Ecto neural progenitor cell (in vitro differentiated cells): Measurements from ENCODE around the gene RNF220.
"Not testable (repeated sequence)": the region's sequence is repeated elsewhere in the genome, so short reads cannot be mapped to it uniquely, and the experiment has no call there.

Source experiments
- DNase-seq: peaks from one replicate; pipeline ENCODE4 v3.0.0-alpha.2; 2018; ENCODE audit warnings: low spot score

Gene RNF220

DNA sequence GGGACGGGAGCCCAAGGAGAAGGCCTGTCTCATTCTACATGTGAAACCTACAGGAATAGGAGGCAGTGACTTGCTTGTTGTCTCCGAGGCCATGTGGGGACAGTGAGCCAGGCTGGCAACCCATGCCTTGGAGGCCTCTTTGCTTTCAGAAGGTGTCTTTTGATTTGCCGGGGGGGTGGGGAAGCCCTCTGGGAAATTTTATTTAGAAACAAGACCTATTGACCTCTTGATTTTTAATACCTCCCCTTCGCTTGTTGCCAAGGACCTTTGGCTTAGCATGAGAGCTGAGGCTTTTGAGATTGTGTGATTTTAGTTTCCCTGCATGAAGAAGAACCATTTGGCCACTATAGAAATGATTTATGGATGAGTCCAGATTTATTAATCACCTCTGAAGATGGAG lies 273.6 kb downstream of the RNF220 start:
- no peak for DNase-seq

DNA sequence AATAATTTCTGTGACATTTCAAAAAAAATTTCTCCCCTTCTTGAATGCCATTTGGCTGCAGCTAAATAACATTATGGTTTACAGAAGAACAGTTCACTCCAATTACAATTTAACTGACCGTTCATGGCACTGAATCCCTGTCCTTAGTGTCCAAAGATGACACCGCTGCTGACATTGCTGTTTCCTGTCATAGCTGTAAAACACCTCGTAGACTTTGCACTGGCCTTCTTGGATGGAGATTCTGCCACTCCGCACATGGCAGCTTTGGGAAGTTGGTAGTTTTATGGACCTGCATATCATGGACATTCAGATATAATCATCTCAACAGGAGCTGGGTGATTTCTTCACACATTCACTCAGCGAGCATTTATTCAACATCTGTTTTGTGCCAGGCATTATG lies 274.4 kb downstream of the RNF220 start:
- DNase-seq = no peak

DNA sequence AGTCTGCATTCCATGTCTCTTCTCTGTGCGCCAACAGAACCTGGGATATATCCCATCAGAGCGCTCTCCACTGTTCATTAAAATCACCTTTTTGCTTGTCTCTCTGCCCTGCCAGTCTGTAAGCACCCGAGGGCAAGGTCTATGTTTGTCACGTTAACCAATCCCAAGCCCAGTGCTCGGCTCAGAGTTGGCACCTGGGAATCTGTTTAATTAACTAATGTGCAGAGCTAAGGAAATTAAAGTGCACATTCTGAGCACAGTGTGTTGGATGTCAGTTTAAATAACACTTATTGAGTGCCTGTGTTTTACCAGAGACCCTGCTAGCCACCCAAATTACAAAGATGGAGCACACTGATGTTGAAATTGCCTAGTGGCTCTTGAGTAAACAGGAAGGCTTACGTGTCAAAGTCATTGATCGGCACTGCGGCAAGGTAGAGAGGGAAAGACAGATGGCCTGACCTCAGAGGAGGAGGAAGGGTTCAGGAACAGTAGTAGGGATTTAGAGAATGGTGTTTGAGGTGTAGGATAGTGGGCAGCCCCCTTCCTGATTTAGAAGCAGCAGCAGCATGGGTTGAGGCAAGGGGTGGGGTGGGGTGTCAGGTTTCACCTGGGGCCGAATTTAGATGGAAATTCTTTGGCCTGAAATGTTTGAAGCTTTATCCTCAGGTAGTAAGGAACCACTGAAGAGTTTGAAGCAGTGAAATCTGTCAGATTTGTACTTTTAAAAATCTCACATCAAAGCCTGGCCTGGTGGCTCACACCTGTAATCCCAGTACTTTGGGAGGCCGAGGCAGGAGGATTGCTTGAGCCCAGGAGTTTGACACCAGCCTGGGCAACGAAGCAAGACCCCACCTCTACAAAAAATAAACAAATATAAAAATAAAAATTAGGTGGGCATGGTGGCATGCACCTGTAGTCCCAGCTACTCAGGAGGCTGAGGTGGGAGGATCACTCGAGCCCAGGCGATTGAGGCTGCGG lies 277.1 kb downstream of the RNF220 start:
- no peak for DNase-seq

GRCh38 chr1:44682883-44683265 lies 277.8 kb downstream of the RNF220 start:
- no peak for DNase-seq

DNA sequence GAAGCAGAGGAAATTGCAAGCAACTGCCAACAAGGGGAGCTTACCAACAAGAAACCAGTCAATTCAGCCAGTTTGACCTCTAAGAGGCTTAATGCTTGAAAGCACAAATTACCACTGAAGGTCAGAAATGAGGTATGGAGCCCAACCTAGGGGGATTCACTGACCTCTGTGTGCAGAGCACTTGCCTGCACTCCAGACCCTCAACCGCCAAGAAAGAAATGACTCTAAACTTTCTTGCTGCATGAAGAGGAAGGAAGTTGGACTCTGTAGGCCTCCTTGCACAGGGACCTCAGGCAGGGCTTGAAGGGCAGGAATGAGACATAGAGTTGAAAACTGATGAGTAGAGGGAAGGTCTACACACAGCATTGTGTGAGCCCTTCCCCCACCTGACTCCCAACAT lies 279.5 kb downstream of the RNF220 start:
- no peak for DNase-seq

DNA sequence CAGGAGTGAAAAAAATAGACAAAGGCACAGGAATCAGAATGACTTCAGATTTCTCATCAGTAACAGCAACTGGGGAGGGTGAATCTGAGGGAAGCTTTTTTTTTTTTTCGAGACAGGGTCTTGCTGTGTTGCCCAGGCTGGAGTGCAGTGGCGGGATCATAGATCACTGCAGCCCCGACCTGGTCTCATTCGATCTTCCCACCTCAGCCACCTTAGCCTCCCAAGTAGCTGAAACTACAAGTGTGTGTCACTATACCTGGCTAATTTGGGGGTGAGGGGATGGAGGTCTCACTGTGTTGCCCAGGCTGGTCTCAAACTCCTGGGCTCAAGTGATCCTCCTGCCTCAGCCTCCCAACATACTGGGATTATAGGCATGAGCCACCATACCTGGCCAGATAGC lies 280.2 kb downstream of the RNF220 start:
- no peak for DNase-seq

- no peak for DNase-seq
Measured at GRCh38 chr1:44685881-44686280, 280.8 kb downstream of the RNF220 start.

DNA sequence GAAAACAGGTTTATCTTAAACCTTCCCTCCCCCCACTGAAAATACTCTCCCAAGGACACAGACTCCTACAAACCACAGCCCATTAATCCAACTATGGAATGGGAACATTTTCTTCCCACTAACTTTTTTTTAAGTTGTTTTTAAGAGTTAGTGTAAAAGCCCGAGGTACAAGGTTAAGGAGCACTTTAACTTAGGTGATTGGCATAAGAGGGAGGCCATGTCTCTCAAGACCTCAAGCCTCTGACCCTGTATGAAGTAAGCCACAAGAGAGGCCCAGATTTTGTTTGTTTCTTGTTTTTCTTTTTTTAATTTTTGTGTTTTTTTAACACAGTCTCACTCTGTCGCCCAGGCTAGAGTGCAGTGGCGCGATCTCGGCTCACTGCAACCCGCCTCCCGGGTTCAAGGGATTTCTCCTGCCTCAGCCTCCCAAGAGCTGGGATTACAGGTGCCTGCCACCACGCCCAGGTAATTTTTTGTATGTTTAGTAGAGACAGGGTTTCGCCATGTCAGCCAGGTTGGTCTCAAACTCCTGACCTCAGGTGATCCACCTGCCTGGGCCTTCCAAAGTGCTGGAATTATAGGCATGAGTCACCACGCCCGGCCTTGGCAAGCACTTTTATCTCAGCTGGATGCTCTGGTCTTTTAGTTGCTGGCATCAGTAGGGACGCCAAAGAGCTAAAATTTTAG lies 283.8 kb downstream of the RNF220 start:
- DNase-seq = no peak

- no peak for DNase-seq
Measured at GRCh38 chr1:44689447-44689765, 284.4 kb downstream of the RNF220 start.

GRCh38 chr1:44693159-44693558 lies 288.1 kb downstream of the RNF220 start:
- DNase-seq = no peak

- no peak for DNase-seq
Measured at GRCh38 chr1:44693900-44694299, 288.8 kb downstream of the RNF220 start.

GRCh38 chr1:44694863-44695478 lies 289.9 kb downstream of the RNF220 start:
- no peak for DNase-seq

GRCh38 chr1:44695671-44696070 lies 290.6 kb downstream of the RNF220 start:
- no peak for DNase-seq

DNA sequence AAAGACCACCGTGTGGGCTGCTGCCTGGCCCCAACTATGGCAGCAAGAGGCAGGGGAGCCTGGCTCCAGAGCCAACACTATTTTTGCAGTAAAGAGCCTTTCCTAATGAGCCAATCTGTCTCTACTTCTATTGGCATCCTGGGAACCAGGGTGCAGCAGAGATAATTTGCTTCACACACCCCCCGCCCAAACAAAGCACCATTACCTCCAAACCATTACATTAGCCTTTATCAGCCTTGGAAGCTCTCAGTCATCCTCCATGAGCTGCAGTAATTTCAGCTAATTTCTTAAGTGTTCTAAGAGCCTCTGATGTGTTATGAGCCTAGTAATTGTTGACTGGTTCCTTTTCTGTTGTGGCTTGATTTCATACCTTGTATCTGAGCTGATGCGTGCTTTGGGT lies 291.0 kb downstream of the RNF220 start:
- DNase-seq = no peak

GRCh38 chr1:44696789-44697345 lies 291.8 kb downstream of the RNF220 start:
- DNase-seq = no peak

GRCh38 chr1:44698138-44698537 lies 293.1 kb downstream of the RNF220 start:
- DNase-seq = no peak

- DNase-seq = not testable (repeated sequence)
Measured at GRCh38 chr1:44699375-44699774, 294.3 kb downstream of the RNF220 start.

- DNase-seq = no peak
Measured at GRCh38 chr1:44700573-44700972, 295.5 kb downstream of the RNF220 start.

GRCh38 chr1:44701141-44701573 lies 296.1 kb downstream of the RNF220 start:
- DNase-seq = no peak
